Astrocyte of the cerebellum (primary cell): Measurements from ENCODE around the gene RBM19.

Experiments used
- DNase-seq: peaks from one replicate; pipeline ENCODE4 v3.0.0-alpha.2; 2011; ENCODE audit warnings: low read depth
- H3K4me3 ChIP-seq: 2 replicates; pipeline ENCODE4 v1.5.1; 2011; ENCODE audit warnings: mild to moderate bottlenecking, low read depth, low read length, moderate library complexity
- in situ Hi-C: cut with HindIII; loops from 2 replicates; pipeline ENCODE4 v1.10.0; 2017; ENCODE audit warnings: low sequenced_read_pairs
- TF ChIP-seq, protein P1 (sequence below): IDR thresholded peaks from 2 replicates; pipeline ENCODE4 v1.5.1; 2012; ENCODE audit warnings: low read length, low read depth, moderate library complexity, mild to moderate bottlenecking; ENCODE audit errors: missing control alignments

RBM19 gene

DNA sequence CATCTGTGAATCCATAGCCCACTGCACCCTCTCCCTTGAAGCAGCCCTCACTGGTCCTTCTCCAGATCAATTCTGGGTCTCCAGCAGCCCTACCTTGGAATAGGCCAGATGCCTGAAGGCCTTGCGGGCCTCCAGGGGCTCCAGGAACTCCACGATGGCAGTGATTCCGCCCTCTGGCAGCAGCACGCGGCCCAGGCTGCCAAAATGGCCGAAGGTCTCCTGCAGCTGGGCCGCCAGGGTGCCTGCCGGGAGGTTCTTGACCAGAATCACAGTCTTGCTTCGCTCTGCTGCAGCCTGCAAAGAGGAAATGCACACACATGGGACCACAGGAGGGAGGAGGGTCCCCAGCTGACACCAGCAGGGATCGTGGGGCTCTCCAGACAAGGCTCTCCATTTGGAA is 26.3 kb downstream of the RBM19 start:
- H3K4me3 ChIP-seq: no peak overlapping the region
- no peak for DNase-seq
- TF ChIP-seq, protein P1, sequence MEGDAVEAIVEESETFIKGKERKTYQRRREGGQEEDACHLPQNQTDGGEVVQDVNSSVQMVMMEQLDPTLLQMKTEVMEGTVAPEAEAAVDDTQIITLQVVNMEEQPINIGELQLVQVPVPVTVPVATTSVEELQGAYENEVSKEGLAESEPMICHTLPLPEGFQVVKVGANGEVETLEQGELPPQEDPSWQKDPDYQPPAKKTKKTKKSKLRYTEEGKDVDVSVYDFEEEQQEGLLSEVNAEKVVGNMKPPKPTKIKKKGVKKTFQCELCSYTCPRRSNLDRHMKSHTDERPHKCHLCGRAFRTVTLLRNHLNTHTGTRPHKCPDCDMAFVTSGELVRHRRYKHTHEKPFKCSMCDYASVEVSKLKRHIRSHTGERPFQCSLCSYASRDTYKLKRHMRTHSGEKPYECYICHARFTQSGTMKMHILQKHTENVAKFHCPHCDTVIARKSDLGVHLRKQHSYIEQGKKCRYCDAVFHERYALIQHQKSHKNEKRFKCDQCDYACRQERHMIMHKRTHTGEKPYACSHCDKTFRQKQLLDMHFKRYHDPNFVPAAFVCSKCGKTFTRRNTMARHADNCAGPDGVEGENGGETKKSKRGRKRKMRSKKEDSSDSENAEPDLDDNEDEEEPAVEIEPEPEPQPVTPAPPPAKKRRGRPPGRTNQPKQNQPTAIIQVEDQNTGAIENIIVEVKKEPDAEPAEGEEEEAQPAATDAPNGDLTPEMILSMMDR: no peak
- in situ Hi-C loops: no loop called here

DNA sequence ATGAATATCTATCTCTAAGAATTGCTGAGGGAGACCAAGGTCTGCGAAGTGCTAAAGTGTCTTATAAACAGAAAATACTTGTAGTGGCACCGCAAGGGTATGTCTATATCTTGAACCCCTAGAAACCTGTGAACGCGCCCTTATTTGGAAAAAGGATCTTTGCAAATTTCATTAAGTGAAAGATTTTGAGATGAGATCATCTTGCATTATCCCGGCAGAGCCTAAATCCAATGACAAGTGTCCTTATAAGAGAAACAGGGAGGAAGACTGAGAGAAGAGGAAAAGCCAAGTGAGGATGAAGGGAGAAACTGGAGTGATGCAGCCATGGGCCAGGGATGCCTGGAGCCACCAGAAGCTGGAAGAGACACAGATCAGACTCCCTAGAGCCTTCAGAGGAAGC is 27.7 kb downstream of the RBM19 start:
- no peak overlapping the region for H3K4me3 ChIP-seq
- no peak for DNase-seq
- in situ Hi-C loops: no loop called here
- TF ChIP-seq, protein P1: no peak

DNA sequence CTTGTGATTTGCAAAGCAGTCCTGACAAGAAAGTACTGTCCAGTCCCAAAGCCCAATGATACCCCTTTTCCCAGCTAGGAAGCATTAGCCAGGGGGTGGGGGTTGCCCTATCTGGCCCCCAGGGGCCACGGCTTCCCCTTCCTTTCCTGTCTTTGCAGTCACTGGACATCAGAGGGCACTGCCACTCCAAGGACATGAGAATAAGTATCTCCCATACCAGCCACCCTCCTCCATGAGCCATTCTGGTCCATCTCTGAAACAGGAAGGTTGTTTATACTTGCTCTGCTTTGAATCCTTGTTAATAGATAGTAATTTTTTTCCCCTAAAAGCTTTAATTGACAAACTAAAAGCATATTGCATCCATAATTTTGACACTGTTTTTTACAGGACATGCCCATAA is 29.7 kb downstream of the RBM19 start:
- TF ChIP-seq, protein P1: no peak
- no peak for DNase-seq
- in situ Hi-C loops: no loop called here
- H3K4me3 ChIP-seq: no peak overlapping the region

DNA sequence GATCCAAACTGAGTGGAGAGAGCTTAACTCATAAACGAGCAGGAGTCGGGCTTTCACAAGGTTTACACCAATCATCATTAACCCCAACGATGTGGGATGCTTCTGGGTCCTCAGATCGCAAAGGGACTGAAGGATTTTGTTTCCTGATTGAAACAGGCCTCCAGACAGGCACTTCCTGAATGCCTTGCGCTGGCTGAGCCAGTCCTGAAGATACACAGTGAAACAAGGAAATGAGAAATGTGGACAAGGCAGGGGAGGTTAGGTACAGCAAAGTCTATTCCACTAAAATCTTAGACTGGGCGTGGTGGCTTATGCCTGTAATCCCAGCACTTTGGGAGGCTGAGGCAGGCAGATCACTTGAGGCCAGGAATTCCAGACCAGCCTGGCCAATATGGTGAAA is 30.7 kb downstream of the RBM19 start:
- in situ Hi-C loops: no loop called here
- H3K4me3 ChIP-seq: no peak overlapping the region
- no peak for DNase-seq
- TF ChIP-seq, protein P1: no peak

DNA sequence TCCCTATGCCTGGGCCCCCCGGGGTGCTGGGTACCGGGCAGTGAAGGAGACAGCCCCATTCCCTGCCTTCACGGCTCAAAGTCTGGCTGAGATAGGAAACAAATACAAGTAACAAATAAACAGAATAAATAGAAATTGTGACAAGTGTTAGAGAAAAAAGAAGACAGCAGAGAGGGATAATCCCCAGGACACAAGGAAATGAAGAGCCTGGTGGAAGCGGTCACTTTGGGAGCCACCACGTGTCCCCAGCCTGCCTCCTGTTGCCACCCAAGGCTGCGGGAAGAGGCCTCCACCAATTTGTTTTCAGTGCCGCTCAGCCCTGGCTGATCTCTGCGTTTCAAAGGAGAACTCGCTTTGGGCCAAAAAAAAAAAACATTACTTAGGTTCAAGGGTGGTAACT is 31.2 kb downstream of the RBM19 start:
- in situ Hi-C loops: no loop called here
- no peak overlapping the region for H3K4me3 ChIP-seq
- TF ChIP-seq, protein P1: no peak
- no peak for DNase-seq

DNA sequence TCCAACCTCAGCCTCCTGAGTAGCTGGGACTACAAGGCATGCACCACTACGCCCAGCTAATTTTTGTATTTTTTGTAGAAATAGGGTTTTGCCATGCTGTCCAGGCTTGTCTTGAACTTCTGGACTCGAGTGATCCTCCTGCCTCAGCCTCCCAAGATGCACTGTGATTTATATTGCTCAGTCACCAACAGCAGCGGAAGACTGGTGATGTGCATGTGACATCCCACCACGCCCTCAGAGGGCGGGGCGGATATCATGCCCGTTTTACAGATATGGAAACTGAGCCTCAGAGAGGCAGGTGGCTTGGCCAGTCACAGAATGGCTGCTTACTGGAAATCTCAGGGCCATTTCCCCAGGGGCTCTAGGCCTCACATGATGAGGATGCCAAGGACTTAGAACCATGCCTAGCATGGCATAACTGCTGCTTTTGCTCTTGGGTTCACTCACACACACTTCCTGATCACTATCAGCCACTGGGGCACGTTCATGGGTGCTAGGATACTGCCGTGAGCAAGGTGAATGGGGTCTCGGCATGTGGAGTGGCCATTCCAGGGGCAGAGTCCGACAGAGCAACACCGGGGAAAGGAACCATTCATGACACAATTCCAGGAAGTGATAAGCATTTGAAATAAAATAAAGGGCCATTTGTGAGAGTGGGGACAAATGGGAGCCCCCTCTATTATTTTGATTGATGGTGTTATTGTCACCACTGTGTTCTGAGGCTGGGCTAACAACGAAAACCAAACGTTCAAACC is 31.9 kb downstream of the RBM19 start:
- no peak overlapping the region for H3K4me3 ChIP-seq
- in situ Hi-C loops: no loop called here
- DNase-seq: no peak
- TF ChIP-seq, protein P1: no peak
